GM18517 (cell line): ENCODE measurements around the gene NHS.

Experiments
- ATAC-seq: cut with Tn5 transposase; IDR thresholded peaks from one replicate; pipeline ENCODE4 v1.9.1; 2021; ENCODE audit warnings: mild to moderate bottlenecking, moderate library complexity; ENCODE audit not compliant: unreplicated experiment

Gene NHS

DNA sequence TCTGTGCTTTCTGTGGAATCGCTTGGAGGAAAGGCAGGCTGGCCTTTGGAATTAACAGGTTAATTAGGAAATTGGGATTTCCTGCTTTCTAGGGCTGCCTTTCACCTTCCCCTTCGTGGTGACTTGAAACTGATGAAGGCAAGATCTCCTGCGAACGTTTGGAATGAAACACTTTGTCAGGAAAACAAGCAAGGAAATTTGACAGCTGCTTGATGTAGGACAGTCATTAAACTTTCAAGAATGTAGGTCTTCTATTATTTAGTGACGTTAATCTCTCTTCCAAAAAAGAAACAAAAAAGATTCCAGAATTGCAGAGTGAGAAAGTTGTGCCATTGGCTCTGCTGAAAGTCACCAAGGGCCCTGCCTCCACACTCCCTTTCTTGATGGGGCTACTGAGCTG is 206.6 kb downstream of the NHS start:
- no peak for ATAC-seq

- ATAC-seq: no peak
Measured at GRCh38 chrX:17584248-17584681, 209.3 kb downstream of the NHS start.

GRCh38 chrX:17585006-17585405 is 210.0 kb downstream of the NHS start:
- ATAC-seq: no peak

GRCh38 chrX:17587366-17587765 is 212.4 kb downstream of the NHS start:
- ATAC-seq: no peak

DNA sequence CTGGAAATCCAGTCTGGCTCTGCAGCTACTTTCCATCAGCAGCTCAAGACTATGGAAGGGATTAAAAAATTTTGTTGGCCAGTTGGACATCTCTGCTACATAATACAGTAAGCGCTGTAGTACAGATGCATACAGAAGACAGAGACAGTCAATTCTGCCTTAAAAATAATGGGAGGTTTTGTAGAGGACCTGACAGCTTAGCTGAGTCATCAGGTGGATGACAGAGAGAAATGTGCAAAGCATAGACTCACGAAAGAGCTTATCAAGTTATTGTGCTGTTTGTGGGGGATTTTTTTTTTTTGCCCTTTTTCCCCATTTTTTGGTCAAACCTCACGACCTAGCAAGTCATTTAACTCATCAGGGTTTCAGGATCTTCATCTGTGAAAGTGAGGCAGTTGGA is 213.3 kb downstream of the NHS start:
- ATAC-seq: no peak

DNA sequence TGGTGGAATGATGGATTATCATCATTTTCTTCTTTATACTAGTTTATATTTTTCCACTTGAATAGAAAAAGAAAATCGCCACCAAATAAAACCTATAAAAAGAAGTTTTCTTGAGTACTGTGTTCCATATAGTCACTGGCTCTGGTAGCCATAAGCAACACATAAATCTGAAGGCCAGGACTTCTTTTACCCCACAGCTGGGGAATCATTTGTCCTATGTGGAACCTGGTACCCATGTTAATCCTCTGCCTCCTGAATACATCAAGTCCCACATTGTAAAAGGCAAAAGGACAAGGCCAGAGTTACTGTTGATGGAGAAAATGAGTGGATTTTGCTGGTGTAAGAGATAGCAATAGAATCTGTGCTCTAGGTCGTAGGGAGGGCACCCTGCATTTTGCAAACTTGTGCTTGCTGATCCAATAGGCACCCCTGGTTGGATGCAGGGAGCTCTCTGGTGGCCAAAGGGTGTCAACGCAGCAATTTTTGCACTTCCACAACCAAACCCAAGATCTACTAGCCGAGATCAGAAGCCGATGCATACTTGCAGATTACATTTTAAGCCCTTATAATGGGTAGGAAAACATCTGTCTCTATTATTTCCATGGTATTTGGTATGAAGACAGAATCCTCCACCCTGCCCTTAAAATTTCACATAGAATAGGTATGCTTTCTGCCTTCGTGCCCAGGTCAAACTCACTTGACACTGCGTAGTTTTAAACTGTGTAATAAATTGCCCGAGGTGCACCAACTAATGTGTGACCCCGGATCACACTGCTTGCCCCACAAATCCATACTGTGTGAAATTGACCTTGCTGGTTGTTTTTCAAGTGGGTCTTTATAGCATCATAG is 216.1 kb downstream of the NHS start:
- ATAC-seq: peak; percentile 63

GRCh38 chrX:17591741-17592110 is 216.7 kb downstream of the NHS start:
- no peak for ATAC-seq

GRCh38 chrX:17592117-17592516 is 217.1 kb downstream of the NHS start:
- no peak for ATAC-seq

- ATAC-seq: no peak
Measured at GRCh38 chrX:17594693-17595092, 219.7 kb downstream of the NHS start.

DNA sequence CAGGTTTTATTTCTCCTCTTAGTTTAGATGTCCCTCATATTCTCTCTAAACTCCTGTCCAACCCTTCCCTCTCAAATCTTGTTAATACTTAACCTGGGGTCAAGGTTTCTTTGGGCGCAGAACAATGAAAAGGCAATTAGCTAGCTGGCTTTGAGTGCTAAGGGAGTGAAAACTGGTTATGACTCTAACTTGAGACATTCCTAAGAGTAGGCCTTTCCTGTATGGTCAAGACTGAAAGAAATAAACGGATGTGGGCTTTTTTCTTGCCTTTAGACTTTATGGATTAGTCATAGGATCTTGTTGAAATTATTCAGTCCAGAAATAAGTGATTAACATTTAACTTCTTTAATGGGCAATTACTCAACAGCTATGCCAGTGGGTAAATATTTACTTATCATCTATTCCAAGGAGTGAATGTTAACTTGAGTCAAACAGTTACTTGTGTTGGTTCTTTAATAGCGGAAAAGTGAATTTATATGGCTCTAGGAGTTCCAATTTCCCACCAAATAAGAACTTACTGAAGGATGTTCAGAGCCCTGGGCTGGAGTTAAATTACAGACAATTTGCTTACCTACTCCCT is 220.5 kb downstream of the NHS start:
- ATAC-seq: no peak

DNA sequence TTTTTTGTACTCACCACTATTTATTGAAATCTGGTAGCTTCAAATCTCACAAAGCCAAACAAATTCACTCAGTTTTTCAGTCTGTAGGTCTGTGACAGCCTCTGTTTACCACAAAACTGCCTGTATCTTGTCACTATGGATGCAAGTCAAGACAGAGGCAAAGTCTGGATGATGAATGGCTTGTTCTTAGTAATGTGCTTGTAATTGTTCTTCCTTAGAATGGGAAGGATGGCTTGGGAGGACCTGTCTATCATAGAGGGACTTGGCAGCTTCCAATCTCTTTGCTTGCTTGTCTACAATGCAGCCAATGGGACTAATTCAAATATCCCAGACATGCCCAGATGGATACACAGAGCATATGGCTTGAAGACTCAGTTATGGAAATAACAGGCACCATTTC is 221.1 kb downstream of the NHS start:
- ATAC-seq: no peak

DNA sequence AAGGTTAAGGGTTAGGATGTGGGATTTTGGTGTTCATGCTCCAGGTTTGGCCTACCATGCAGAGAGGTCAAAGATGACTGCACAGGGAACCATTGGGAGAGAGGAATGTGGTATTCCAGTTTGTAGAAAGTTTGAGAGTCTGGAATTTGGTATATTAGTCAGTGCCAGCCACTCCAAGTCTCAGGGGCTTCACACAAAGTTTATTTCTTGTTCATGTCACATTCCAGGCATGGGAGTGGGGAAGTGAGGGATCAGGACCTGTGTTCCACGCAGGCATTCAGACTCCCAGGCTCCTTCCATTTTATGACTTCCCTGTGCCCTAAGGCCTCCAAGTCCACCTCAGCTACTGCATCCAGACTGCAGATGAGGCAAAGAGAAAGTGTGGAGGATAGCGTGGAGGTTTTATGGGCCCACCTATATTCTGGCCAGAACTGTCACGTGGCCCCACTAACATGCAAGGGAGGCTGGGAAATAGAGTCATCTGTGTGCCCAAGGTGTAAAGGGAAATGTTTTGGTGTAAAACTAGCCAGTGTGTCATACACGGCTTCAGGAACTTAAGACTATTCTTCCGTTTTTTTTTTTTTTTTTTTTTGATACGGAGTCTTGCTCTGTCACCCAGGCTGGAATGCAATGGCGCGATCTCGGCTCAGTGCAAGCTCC is 221.7 kb downstream of the NHS start:
- ATAC-seq: no peak

DNA sequence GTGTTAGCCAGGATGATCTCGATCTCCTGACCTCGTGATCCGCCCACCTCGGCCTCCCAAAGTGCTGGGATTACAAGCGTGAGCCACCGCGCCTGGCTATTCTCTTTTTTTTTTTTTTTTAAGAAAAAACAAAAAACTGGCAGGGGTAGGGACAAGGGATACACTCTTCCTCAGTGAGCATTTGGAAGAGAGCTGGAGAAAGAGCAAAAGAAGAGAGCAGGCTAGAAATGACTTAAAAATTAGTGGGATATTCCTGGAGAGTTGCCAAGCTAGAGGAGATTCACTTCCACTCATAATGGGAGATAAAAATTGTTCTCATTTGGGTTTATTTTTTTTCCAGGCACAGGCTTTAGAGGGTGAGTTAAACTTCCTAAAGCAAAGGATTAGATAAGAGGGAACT is 222.3 kb downstream of the NHS start:
- ATAC-seq: no peak

- no peak for ATAC-seq
Measured at GRCh38 chrX:17597836-17598439, 222.9 kb downstream of the NHS start.

DNA sequence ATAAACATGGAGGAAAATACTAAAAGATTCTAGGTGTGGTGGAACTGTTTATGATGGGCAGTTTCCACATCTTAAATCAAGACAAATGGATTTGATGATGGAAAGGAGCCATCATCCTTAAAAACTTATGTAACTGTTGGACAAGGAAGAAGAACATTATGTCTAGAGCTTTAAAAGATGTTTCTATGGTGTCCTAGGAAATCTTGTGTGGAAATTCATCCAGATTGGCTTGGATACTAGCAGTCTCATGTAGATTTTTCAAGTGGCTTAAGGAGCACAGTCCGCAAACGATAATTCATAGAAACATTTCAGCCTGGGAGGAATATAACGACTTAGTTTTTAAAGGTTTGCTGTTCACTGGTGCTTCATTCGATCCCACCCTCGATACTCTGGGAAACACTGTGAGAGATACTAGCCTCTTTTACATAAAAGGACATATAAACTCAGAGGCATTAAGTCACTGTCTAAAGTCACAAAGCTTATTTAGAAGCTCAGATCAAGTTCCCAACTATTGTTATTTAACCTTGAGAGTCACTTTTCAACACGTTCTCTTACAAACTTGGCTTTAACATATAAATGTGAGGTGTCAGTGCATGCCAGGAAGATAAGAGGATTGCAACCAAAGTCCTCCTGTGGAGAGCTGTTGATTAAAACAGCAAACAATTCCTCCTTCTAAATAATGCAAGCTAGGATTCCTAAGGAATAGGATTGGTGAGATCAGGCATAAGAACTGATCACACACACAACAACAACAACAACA is 226.6 kb downstream of the NHS start:
- ATAC-seq: no peak

- ATAC-seq: no peak
Measured at GRCh38 chrX:17602245-17602644, 227.2 kb downstream of the NHS start.

DNA sequence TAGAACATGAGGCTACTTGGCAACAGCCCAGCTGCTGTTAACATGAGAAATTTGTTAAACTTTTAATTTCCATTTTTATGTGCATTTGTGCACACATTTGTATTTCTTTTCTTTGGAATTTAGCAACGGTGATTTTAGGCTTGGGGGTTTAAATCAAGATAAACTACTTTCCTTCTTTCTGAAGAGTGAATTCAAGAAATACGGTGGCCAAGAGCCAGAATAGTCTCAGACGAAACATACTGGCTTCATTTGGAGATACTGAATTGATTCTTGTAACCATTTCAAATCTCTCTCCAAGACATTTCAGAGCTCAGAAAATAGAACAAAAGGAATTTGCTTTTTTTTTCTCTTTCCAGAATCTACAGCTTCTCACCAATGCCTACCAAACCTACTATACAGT is 228.2 kb downstream of the NHS start:
- no peak for ATAC-seq

DNA sequence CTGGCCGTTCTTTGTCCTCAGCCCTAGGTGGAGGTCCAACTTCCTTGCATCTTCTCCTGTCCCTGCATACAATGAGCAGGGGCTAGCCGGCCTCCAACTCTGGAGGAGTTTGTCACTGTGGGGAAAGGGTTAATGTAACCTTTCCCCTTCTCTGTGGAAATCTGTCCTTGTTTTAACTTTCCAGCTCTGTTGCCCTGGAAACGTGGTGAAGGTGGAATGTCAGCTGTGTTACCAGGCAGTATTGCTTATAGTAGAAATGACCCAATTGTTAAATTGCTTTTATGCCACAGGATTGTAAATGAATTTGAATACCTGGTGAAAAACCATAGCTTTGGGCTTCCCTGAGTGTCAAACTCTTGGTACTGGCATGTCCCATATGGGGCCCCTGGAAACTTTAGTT is 230.7 kb downstream of the NHS start:
- no peak for ATAC-seq

DNA sequence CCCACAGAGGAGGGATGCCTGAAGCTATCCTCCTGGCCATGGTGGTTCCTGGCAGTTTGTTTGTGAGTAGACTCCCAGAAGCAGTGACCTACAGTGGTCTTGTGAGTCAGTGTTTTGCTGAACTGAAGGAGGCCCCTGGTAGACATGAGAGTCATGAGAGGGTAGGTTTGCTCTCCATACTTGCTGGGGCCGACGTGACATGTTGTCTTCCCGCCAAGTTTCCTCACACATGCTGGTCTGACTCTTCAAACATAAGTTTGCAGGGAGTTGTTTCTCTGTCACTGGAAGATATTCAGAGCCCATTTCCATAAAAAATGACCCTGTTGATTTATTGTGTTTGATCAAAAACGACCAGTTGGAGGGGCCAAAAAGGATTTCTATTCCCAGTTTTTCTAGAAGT is 231.2 kb downstream of the NHS start:
- ATAC-seq: no peak

GRCh38 chrX:17608888-17609287 is 233.9 kb downstream of the NHS start:
- no peak for ATAC-seq

DNA sequence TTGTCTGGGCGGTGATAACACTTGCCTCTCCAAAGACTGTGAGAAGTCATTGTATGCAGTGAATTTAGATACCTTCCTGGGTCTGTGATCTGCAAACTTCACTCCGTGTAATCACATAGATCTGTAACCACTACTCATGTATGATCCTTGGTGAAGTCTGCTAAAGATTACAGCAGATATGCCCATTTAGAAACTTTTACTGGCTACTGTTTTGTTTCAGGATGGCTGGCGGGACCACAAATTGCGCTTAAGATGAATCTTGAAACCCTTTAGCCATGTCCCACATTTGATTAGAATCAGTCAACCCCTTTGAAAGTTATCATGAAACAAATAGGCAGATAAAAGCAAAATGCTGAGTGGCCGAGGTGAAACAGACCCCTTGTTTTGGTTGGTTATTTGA is 235.8 kb downstream of the NHS start:
- ATAC-seq: no peak
